ENCODE results near the gene PITPNM3.

The PITPNM3 gene

GRCh38 chr17:6551356-6551755 is 5.0 kb downstream of the PITPNM3 start:
- no peak for DNase-seq (ENCODE audit: low spot score)

GRCh38 chr17:6549384-6550036 is 6.8 kb downstream of the PITPNM3 start:
- no peak for DNase-seq (ENCODE audit: low spot score)

- no peak for DNase-seq (ENCODE audit: low spot score)
Measured at GRCh38 chr17:6548578-6549330, 7.6 kb downstream of the PITPNM3 start.

GRCh38 chr17:6548034-6548433 is 8.3 kb downstream of the PITPNM3 start:
- DNase-seq (ENCODE audit: low spot score): no peak

- DNase-seq (ENCODE audit: low spot score): no peak
Measured at GRCh38 chr17:6547336-6547735, 9.0 kb downstream of the PITPNM3 start.

GRCh38 chr17:6546069-6546718 is 10.2 kb downstream of the PITPNM3 start:
- DNase-seq (ENCODE audit: low spot score): no peak

GRCh38 chr17:6545291-6545690 is 11.1 kb downstream of the PITPNM3 start:
- no peak for DNase-seq (ENCODE audit: low spot score)

- no peak for DNase-seq (ENCODE audit: low spot score)
Measured at GRCh38 chr17:6544011-6544370, 12.4 kb downstream of the PITPNM3 start.

GRCh38 chr17:6543079-6544010 is 13.0 kb downstream of the PITPNM3 start:
- no peak for DNase-seq (ENCODE audit: low spot score)

GRCh38 chr17:6542577-6542976 is 13.8 kb downstream of the PITPNM3 start:
- no peak for DNase-seq (ENCODE audit: low spot score)

GRCh38 chr17:6541886-6542285 is 14.5 kb downstream of the PITPNM3 start:
- no peak for DNase-seq (ENCODE audit: low spot score)

- DNase-seq (ENCODE audit: low spot score): no peak
Measured at GRCh38 chr17:6539871-6540270, 16.5 kb downstream of the PITPNM3 start.

- DNase-seq (ENCODE audit: low spot score): no peak
Measured at GRCh38 chr17:6536566-6537065, 19.7 kb downstream of the PITPNM3 start.

GRCh38 chr17:6536053-6536452 is 20.3 kb downstream of the PITPNM3 start:
- no peak for DNase-seq (ENCODE audit: low spot score)

GRCh38 chr17:6534846-6535514 is 21.4 kb downstream of the PITPNM3 start:
- DNase-seq (ENCODE audit: low spot score): no peak

- DNase-seq (ENCODE audit: low spot score): no peak
Measured at GRCh38 chr17:6532441-6532885, 23.9 kb downstream of the PITPNM3 start.

GRCh38 chr17:6531575-6531974 is 24.8 kb downstream of the PITPNM3 start:
- DNase-seq (ENCODE audit: low spot score): no peak

GRCh38 chr17:6530324-6530920 is 25.9 kb downstream of the PITPNM3 start:
- DNase-seq (ENCODE audit: low spot score): no peak

- no peak for DNase-seq (ENCODE audit: low spot score)
Measured at GRCh38 chr17:6528557-6528956, 27.8 kb downstream of the PITPNM3 start.

GRCh38 chr17:6526362-6527152 is 29.8 kb downstream of the PITPNM3 start:
- DNase-seq (ENCODE audit: low spot score): no peak

Data from CD4-positive, alpha-beta T cell treated with Interleukin-2 at 100 ng/mL for 4 hours (primary cell).